Prostate gland (tissue), 2 donors: ENCODE data around the gene KIF2C.

Source experiments
- CTCF ChIP-seq, 4 experiments: fragments of 200-600 bp in 2 of 4; fragments of 450-650 bp in 2 of 4; sonication (generic) in 2 of 4; IDR thresholded peaks; 1 replicate in 3 of 4; 2 replicates in 1 of 4; pipeline ENCODE4 v1.5.1; 2016 to 2019; ENCODE audit warnings: antibody characterized with exemption in 4 of 4, mild to moderate bottlenecking in 2 of 4, moderate library complexity in 2 of 4
- POLR2A ChIP-seq: fragments of 450-650 bp; IDR thresholded peaks from one replicate; pipeline ENCODE4 v1.6.1; 2016; ENCODE audit warnings: antibody characterized with exemption, mild to moderate bottlenecking

- no peak for TF ChIP-seq CTCF (IDR thresholded peaks at IDR 0.05)
- TF ChIP-seq POLR2A, result no peak
Measured at GRCh38 chr1:44696101-44696500, 43.5 kb upstream of the KIF2C start.
